Heart left ventricle (tissue), 13 donors: ENCODE data around the gene TXNDC9.

Source experiments
- POLR2A ChIP-seq, 2 donors: fragments of 450-650 bp; IDR thresholded peaks; one replicate each; pipeline ENCODE4 v1.6.1; 2017; ENCODE audit warnings: antibody characterized with exemption in 2 of 2, mild to moderate bottlenecking in 2 of 2, moderate library complexity in 2 of 2
- TF ChIP-seq, protein P1 (sequence below), 12 donors: fragments of 200-600 bp; sonication (generic) in 4 of 12; IDR thresholded peaks; one replicate each; pipeline versions ENCODE4 v1.5.0 to v1.8.0; 2018 to 2022; ENCODE audit warnings: antibody characterized with exemption in 12 of 12, mild to moderate bottlenecking in 5 of 12
- donor health status: ischemic (EF 13 %, LVEDD 7.1; RV severe dilation, severe dysfunction).
- donor health status: DM: no; HTN: yes; CAD: no.
- donor health status: DM: no; HTN: no; CAD: no.
- donor health status: ischemic (EF 25% LVEDD 6.9; RV normal size, moderate dysfunction).
- donor health status: ischemic (EF 25% LVEDD 5.7; RV mildly dilated, moderate dysfunction).
- donor health status: ischemic (EF 35%, LVEDD 5.7; RV mildly dilated, moderate dysfunction).
- donor health status: nonischemic (EF 11% LVEDD 7.7; RV severe dilation, severe dysfunction).
- donor health status: DM: yes; HTN: yes; CAD: no.
- donor health status: PGD.
- donor health status: ischemic (EF 29% LVEDD 5.4; RV normal size, mild dysfunction).
- donor health status: nonischemic (EF 23%, LVEDD 6.1; RV moderate dilation, normal function).

DNA sequence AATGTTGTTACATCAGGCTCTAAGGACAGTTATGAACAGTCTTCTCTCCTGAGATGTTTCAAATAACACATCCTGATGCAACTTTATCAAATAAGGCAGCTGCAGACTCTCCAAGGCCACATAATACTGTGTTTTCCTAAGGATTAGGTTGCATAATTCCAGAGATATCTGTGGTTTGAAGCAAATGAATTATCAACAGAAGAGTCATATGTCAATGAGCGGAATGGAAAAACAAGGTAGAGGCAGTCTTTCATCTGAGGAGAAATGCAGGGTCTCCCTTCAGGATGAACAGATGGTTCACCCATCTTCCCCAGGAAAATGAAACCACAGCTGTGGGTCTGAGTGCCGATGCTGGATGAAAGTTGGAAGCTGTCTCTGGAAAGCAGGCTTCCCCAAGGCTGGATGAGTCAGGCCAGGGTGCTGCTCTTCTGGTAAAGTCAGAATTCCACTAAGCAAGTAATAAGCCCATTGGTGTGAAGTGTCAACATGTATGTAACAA, 57.3 kb downstream of the TXNDC9 start:
- TF ChIP-seq, protein P1, sequence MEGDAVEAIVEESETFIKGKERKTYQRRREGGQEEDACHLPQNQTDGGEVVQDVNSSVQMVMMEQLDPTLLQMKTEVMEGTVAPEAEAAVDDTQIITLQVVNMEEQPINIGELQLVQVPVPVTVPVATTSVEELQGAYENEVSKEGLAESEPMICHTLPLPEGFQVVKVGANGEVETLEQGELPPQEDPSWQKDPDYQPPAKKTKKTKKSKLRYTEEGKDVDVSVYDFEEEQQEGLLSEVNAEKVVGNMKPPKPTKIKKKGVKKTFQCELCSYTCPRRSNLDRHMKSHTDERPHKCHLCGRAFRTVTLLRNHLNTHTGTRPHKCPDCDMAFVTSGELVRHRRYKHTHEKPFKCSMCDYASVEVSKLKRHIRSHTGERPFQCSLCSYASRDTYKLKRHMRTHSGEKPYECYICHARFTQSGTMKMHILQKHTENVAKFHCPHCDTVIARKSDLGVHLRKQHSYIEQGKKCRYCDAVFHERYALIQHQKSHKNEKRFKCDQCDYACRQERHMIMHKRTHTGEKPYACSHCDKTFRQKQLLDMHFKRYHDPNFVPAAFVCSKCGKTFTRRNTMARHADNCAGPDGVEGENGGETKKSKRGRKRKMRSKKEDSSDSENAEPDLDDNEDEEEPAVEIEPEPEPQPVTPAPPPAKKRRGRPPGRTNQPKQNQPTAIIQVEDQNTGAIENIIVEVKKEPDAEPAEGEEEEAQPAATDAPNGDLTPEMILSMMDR (IDR thresholded peaks at IDR 0.05), result no peak
- TF ChIP-seq POLR2A (IDR thresholded peaks at IDR 0.05), result no peak
